BE2C (cell line): ENCODE results near the gene ATP6V0A1.
"Not testable (repeated sequence)": the region's sequence is repeated elsewhere in the genome, so short reads cannot be mapped to it uniquely, and the experiment has no call there.

Experiments
- DNase-seq: peaks from one replicate; pipeline ENCODE4 v3.0.0-alpha.2; 2020
- H3K27me3 ChIP-seq: fragments of 250-450 bp; sonication (Bioruptor Pico); 2 replicates; pipeline ENCODE4 v1.5.1; 2020; ENCODE audit warnings: mild to moderate bottlenecking
- H3K36me3 ChIP-seq: fragments of 250-450 bp; sonication (Bioruptor Pico); 2 replicates; pipeline ENCODE4 v1.5.1; 2020; ENCODE audit warnings: mild to moderate bottlenecking
- H3K4me1 ChIP-seq: fragments of 250-450 bp; sonication (Bioruptor Pico); 2 replicates; pipeline ENCODE4 v1.5.1; 2020
- H3K4me3 ChIP-seq: 2 replicates; pipeline ENCODE4 v1.5.1; 2011; ENCODE audit warnings: low read depth, low read length
- H3K9me3 ChIP-seq: fragments of 250-450 bp; sonication (Bioruptor Pico); 2 replicates; pipeline ENCODE4 v1.5.1; 2020
- TF ChIP-seq, protein P1 (sequence below): IDR thresholded peaks from 2 replicates; pipeline ENCODE4 v1.5.1; 2012; ENCODE audit warnings: mild to moderate bottlenecking, low read depth, low read length

The ATP6V0A1 gene

GRCh38 chr17:42538482-42538881 is 79.8 kb downstream of the ATP6V0A1 start:
- Histone ChIP-seq H3K36me3 (peaks cover 14% of the 10 kb centered on the region), H3K4me1 (peaks cover 8% of the 10 kb centered on the region), H3K27me3 (no peaks in the 10 kb centered on the region), H3K4me3 (no peak overlapping the region), H3K9me3 (no peaks in the 10 kb centered on the region)
- no peak for DNase-seq
- TF ChIP-seq, protein P1, sequence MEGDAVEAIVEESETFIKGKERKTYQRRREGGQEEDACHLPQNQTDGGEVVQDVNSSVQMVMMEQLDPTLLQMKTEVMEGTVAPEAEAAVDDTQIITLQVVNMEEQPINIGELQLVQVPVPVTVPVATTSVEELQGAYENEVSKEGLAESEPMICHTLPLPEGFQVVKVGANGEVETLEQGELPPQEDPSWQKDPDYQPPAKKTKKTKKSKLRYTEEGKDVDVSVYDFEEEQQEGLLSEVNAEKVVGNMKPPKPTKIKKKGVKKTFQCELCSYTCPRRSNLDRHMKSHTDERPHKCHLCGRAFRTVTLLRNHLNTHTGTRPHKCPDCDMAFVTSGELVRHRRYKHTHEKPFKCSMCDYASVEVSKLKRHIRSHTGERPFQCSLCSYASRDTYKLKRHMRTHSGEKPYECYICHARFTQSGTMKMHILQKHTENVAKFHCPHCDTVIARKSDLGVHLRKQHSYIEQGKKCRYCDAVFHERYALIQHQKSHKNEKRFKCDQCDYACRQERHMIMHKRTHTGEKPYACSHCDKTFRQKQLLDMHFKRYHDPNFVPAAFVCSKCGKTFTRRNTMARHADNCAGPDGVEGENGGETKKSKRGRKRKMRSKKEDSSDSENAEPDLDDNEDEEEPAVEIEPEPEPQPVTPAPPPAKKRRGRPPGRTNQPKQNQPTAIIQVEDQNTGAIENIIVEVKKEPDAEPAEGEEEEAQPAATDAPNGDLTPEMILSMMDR: no peak

- not testable (repeated sequence) for H3K4me1 ChIP-seq, H3K4me3 ChIP-seq, DNase-seq, H3K27me3 ChIP-seq, H3K9me3 ChIP-seq
- H3K36me3 ChIP-seq: peaks cover 19% of the 10 kb centered on the region
These were observed 81.9 kb downstream of the ATP6V0A1 start for GRCh38 chr17:42540558-42540957.

GRCh38 chr17:42541041-42541833 is 82.6 kb downstream of the ATP6V0A1 start:
- Histone ChIP-seq H3K9me3 (no peaks in the 10 kb centered on the region), H3K27me3 (no peaks in the 10 kb centered on the region), H3K4me3 (no peak overlapping the region), H3K36me3 (peaks cover 19% of the 10 kb centered on the region), H3K4me1 (no peaks in the 10 kb centered on the region)
- TF ChIP-seq, protein P1: no peak
- DNase-seq: no peak

- no peaks in the 10 kb centered on the region for H3K4me1 ChIP-seq
- no peaks in the 10 kb centered on the region for H3K27me3 ChIP-seq
- no peaks in the 10 kb centered on the region for H3K9me3 ChIP-seq
- H3K36me3 ChIP-seq: peaks cover 15% of the 10 kb centered on the region
- H3K4me3 ChIP-seq: no peak overlapping the region
- TF ChIP-seq, protein P1: no peak
- DNase-seq: no peak
These were observed 84.8 kb downstream of the ATP6V0A1 start for GRCh38 chr17:42543190-42544079.

- no peak for DNase-seq
- Histone ChIP-seq H3K4me1 (no peaks in the 10 kb centered on the region), H3K9me3 (no peaks in the 10 kb centered on the region), H3K4me3 (no peak overlapping the region), H3K36me3 (peaks cover 5% of the 10 kb centered on the region), H3K27me3 (no peaks in the 10 kb centered on the region)
- TF ChIP-seq, protein P1: no peak
These were observed 86.2 kb downstream of the ATP6V0A1 start for GRCh38 chr17:42544874-42545283.

- not testable (repeated sequence) for H3K36me3 ChIP-seq, H3K4me3 ChIP-seq, H3K9me3 ChIP-seq, DNase-seq, H3K27me3 ChIP-seq, H3K4me1 ChIP-seq
These were observed 87.3 kb downstream of the ATP6V0A1 start for GRCh38 chr17:42545755-42546505.
